Measurements from ENCODE around the gene DYRK3. TPM values are rescaled to one million over a fixed set of nuclear protein-coding genes. Genes with fewer than 3 reads are reported as not detected.

The DYRK3 gene
- total and polyA plus RNA-seq, 8 donors, result 1.2 to 21.9 (median 2.9) TPM; not detected in 1

GRCh38 chr1:206687915-206688442 lies 52.6 kb downstream of the DYRK3 start:
- Histone ChIP-seq H3K9me3 (no peaks in the 10 kb centered on the region), H3K36me3 (peaks cover 0 to 2% (median 0%) of the 10 kb centered on the region in 4 donors), H3K4me1 (peaks cover 65 to 76% (median 75%) of the 10 kb centered on the region in 4 donors), H3K4me3 (peak overlapping the region in 2 of 4 donors; percentile 69 to 75), H3K27me3 (no peaks in the 10 kb centered on the region), H3K27ac (peak overlapping the region; percentile 62 to 100 (median 98))
- intact Hi-C loops (cut with DNase I; ENCODE audit: low total_unique reads), result no loop called here
- DNase-seq, result no peak
- no peak for TF ChIP-seq EP300 (IDR thresholded peaks at IDR 0.05)
- TF ChIP-seq POLR2A (IDR thresholded peaks at IDR 0.05), result no peak
- peak in 1 of 3 donors; percentile 65 for TF ChIP-seq POLR2AphosphoS5 (IDR thresholded peaks at IDR 0.05)
- no peak for TF ChIP-seq CTCF (IDR thresholded peaks at IDR 0.05)
- WGBS, 5 donors, result 44 to 66% (median 44%) methylated on average over 2 of the region's 2 CpGs

- H3K27me3 ChIP-seq, result no peaks in the 10 kb centered on the region
- H3K36me3 ChIP-seq, result peaks cover 0 to 9% (median 0%) of the 10 kb centered on the region in 4 donors
- DNase-seq, result peak in 1 of 2 donors; percentile 71
- TF ChIP-seq POLR2A (IDR thresholded peaks at IDR 0.05) (no peak), POLR2AphosphoS5 (IDR thresholded peaks at IDR 0.05) (no peak), CTCF (IDR thresholded peaks at IDR 0.05) (no peak), EP300 (IDR thresholded peaks at IDR 0.05) (no peak)
- no peaks in the 10 kb centered on the region for H3K9me3 ChIP-seq
- intact Hi-C loops (cut with DNase I; ENCODE audit: low total_unique reads), result no loop called here
- no peak overlapping the region for H3K4me3 ChIP-seq
- H3K27ac ChIP-seq, result peak overlapping the region; percentile 16 to 100 (median 97)
- peaks cover 83 to 91% (median 88%) of the 10 kb centered on the region in 4 donors for H3K4me1 ChIP-seq
- WGBS, 5 donors, result 51 to 68% (median 54%) methylated on average over 2 of the region's 2 CpGs
Measured at GRCh38 chr1:206690516-206690915, 55.2 kb downstream of the DYRK3 start.

- 13 to 42% (median 26%) methylated on average over 8 of the region's 8 CpGs for WGBS, 5 donors
- TF ChIP-seq POLR2AphosphoS5 (IDR thresholded peaks at IDR 0.05) (peak in 2 of 3 donors; percentile 39 to 70), POLR2A (IDR thresholded peaks at IDR 0.05) (no peak)
- Histone ChIP-seq H3K27ac (peak overlapping the region; percentile 22 to 100 (median 68)), H3K4me3 (no peak overlapping the region), H3K27me3 (no peaks in the 10 kb centered on the region), H3K36me3 (peaks cover 0 to 15% (median 3%) of the 10 kb centered on the region in 4 donors), H3K9me3 (no peaks in the 10 kb centered on the region), H3K4me1 (peaks cover 85 to 100% (median 96%) of the 10 kb centered on the region in 4 donors)
- DNase-seq, result peak in 1 of 2 donors; percentile 50
- intact Hi-C loops (cut with DNase I; ENCODE audit: low total_unique reads), result no loop called here
Measured at GRCh38 chr1:206691604-206692003, 56.3 kb downstream of the DYRK3 start.

- no peaks in the 10 kb centered on the region for H3K27me3 ChIP-seq
- H3K27ac ChIP-seq, result peak overlapping the region; percentile 26 to 100 (median 68)
- H3K36me3 ChIP-seq, result peaks cover 0 to 15% (median 7%) of the 10 kb centered on the region in 4 donors
- DNase-seq, result peak; percentile 61 to 71
- intact Hi-C loops (cut with DNase I; ENCODE audit: low total_unique reads), result no loop called here
- no peak for TF ChIP-seq EP300 (IDR thresholded peaks at IDR 0.05)
- peak in 2 of 3 donors; percentile 3 to 22 for TF ChIP-seq POLR2AphosphoS5 (IDR thresholded peaks at IDR 0.05)
- TF ChIP-seq POLR2A (IDR thresholded peaks at IDR 0.05), result no peak
- WGBS, 5 donors, result 37 to 52% (median 43%) methylated on average over 10 of the region's 10 CpGs
- H3K9me3 ChIP-seq, result no peaks in the 10 kb centered on the region
- peaks cover 84 to 100% (median 95%) of the 10 kb centered on the region in 4 donors for H3K4me1 ChIP-seq
- H3K4me3 ChIP-seq, result peak overlapping the region in 1 of 4 donors; percentile 18
Measured at GRCh38 chr1:206693029-206693428, 57.7 kb downstream of the DYRK3 start.

GRCh38 chr1:206693592-206693991 lies 58.3 kb downstream of the DYRK3 start:
- 51 to 79% (median 69%) methylated on average over 7 of the region's 7 CpGs for WGBS, 5 donors
- H3K27ac ChIP-seq, result peak overlapping the region; percentile 9 to 100 (median 68)
- H3K9me3 ChIP-seq, result no peaks in the 10 kb centered on the region
- H3K4me3 ChIP-seq, result peak overlapping the region in 1 of 4 donors; percentile 18
- H3K36me3 ChIP-seq, result peaks cover 0 to 16% (median 7%) of the 10 kb centered on the region in 4 donors
- TF ChIP-seq CTCF (IDR thresholded peaks at IDR 0.05) (no peak), POLR2AphosphoS5 (IDR thresholded peaks at IDR 0.05) (peak in 1 of 3 donors; percentile 58)
- peaks cover 78 to 100% (median 92%) of the 10 kb centered on the region in 4 donors for H3K4me1 ChIP-seq
- H3K27me3 ChIP-seq, result no peaks in the 10 kb centered on the region
- DNase-seq, result no peak
- intact Hi-C loops (cut with DNase I; ENCODE audit: low total_unique reads), result no loop called here

Data from stomach (tissue), 9 donors.